ENCODE measurements around the gene PRRT1.

PRRT1 gene

GRCh38 chr6:32177788-32178546 lies 26.2 kb upstream of the PRRT1 start, which contains the start of gene RNF5:
RNF5 (plus strand) TSS chr6:32178405; CDS start chr6:32178512, 107 bp downstream.
- in situ Hi-C loops (cut with MboI; ENCODE audit: low pct_unique_long_range_greater_than_20kb, low sequenced_read_pairs, unreplicated experiment), result no loop called here
- TF ChIP-seq CTCF (IDR thresholded peaks at IDR 0.05; ENCODE audit: extremely low read depth, insufficient read depth, missing control alignments), result no peak
- DNase-seq (ENCODE audit: low spot score), result peak; percentile 96

GRCh38 chr6:32177183-32177787 lies 25.5 kb upstream of the PRRT1 start:
- no peak for TF ChIP-seq CTCF (IDR thresholded peaks at IDR 0.05; ENCODE audit: extremely low read depth, insufficient read depth, missing control alignments)
- no peak for DNase-seq (ENCODE audit: low spot score)
- in situ Hi-C loops (cut with MboI; ENCODE audit: low pct_unique_long_range_greater_than_20kb, low sequenced_read_pairs, unreplicated experiment), result no loop called here

- in situ Hi-C loops (cut with MboI; ENCODE audit: low pct_unique_long_range_greater_than_20kb, low sequenced_read_pairs, unreplicated experiment), result no loop called here
- DNase-seq (ENCODE audit: low spot score), result no peak
- no peak for TF ChIP-seq CTCF (IDR thresholded peaks at IDR 0.05; ENCODE audit: extremely low read depth, insufficient read depth, missing control alignments)
Measured at GRCh38 chr6:32176476-32177182, 24.9 kb upstream of the PRRT1 start.

GRCh38 chr6:32175711-32176475 lies 24.2 kb upstream of the PRRT1 start, which contains the start of gene AGPAT1:
AGPAT1 (minus strand) TSS chr6:32176084; CDS start chr6:32171496, 4,588 bp downstream.
- DNase-seq (ENCODE audit: low spot score), result peak; percentile 98
- in situ Hi-C loops (cut with MboI; ENCODE audit: low pct_unique_long_range_greater_than_20kb, low sequenced_read_pairs, unreplicated experiment), result no loop called here
- no peak for TF ChIP-seq CTCF (IDR thresholded peaks at IDR 0.05; ENCODE audit: extremely low read depth, insufficient read depth, missing control alignments)

- no peak for DNase-seq (ENCODE audit: low spot score)
- in situ Hi-C loops (cut with MboI; ENCODE audit: low pct_unique_long_range_greater_than_20kb, low sequenced_read_pairs, unreplicated experiment), result no loop called here
- no peak for TF ChIP-seq CTCF (IDR thresholded peaks at IDR 0.05; ENCODE audit: extremely low read depth, insufficient read depth, missing control alignments)
Measured at GRCh38 chr6:32175322-32175710, 23.6 kb upstream of the PRRT1 start.

GRCh38 chr6:32174416-32174815 lies 22.7 kb upstream of the PRRT1 start:
- no peak for DNase-seq (ENCODE audit: low spot score)
- in situ Hi-C loops (cut with MboI; ENCODE audit: low pct_unique_long_range_greater_than_20kb, low sequenced_read_pairs, unreplicated experiment), result no loop called here
- TF ChIP-seq CTCF (IDR thresholded peaks at IDR 0.05; ENCODE audit: extremely low read depth, insufficient read depth, missing control alignments), result no peak
